Kidney (tissue), 14 donors: ENCODE data around the gene STEAP4. TPM values are rescaled to one million over a fixed set of nuclear protein-coding genes. Genes with fewer than 3 reads are reported as not detected.

ENCODE experiments used
- DNase-seq, 5 donors: peaks; one replicate each; pipeline ENCODE4 v3.0.0-alpha.2; 2013 to 2020
- FAIRE-seq: peaks from 2 replicates; lab custom pipeline; 2012; peaks lifted over from hg19 to GRCh38; lab: Jason Lieb, UNC
- H3K27ac ChIP-seq, 2 donors: one replicate each; pipeline ENCODE4 v1.7.0; 2013; ENCODE audit warnings: low read depth in 2 of 2, low read length in 2 of 2, inconsistent platforms in 1 of 2
- H3K27me3 ChIP-seq: one replicate; pipeline ENCODE4 v1.7.1; 2013; ENCODE audit warnings: low read length, inconsistent platforms; ENCODE audit not compliant: control insufficient read depth, insufficient read depth
- H3K36me3 ChIP-seq, 3 donors: one replicate each; pipeline versions ENCODE4 v1.7.0 to v1.7.1; 2013; ENCODE audit warnings: low read length in 3 of 3, control low read depth in 1 of 3, inconsistent platforms in 1 of 3; ENCODE audit not compliant: insufficient read depth in 3 of 3, control insufficient read depth in 2 of 3
- H3K4me1 ChIP-seq, 3 donors: one replicate each; pipeline versions ENCODE4 v1.7.0 to v1.7.1; 2013; ENCODE audit warnings: low read length in 3 of 3, inconsistent platforms in 1 of 3, low read depth in 1 of 3; ENCODE audit not compliant: control insufficient read depth in 2 of 3, insufficient read depth in 2 of 3
- H3K4me3 ChIP-seq, 3 donors: one replicate each; pipeline versions ENCODE4 v1.7.0 to v1.8.1; 2013; ENCODE audit warnings: low read length in 3 of 3, control low read depth in 1 of 3, inconsistent platforms in 1 of 3
- H3K9ac ChIP-seq, 3 donors: one replicate each; pipeline versions ENCODE4 v1.7.0 to v1.7.1; 2013; ENCODE audit warnings: low read length in 3 of 3, control low read depth in 1 of 3, inconsistent platforms in 1 of 3
- H3K9me3 ChIP-seq, 3 donors: one replicate each; pipeline versions ENCODE4 v1.7.0 to v1.7.1; 2013; ENCODE audit warnings: low read length in 3 of 3, control low read depth in 1 of 3, inconsistent platforms in 1 of 3; ENCODE audit not compliant: control insufficient read depth in 2 of 3, insufficient read depth in 1 of 3
- CTCF ChIP-seq: IDR thresholded peaks from 3 replicates; pipeline ENCODE4 v1.5.1; 2012; ENCODE audit warnings: mild to moderate bottlenecking, moderate library complexity, borderline replicate concordance; ENCODE audit not compliant: insufficient read depth; ENCODE audit errors: extremely low read depth
- intact Hi-C: fragments of 100-400 bp; cut with DNase I; formaldehyde crosslinking; loops from one replicate; pipeline ENCODE4 v1.11.1; 2022
- polyA plus RNA-seq: library from polyadenylated mRNA; stranded (reverse); fragments of 350-450 nt; fragmentation: Illumina TruSeq; extraction: RNeasy Lipid Tissue Mini Kit (QIAGEN cat#74804); gene quantifications from one replicate; pipeline ENCODE4 v1.2.3, GENCODE V29; 2014; ENCODE audit warnings: low read depth, low replicate concordance; ENCODE audit not compliant: insufficient read depth
- total RNA-seq: library from RNA; stranded (reverse); fragmentation: NEBNext Ultra II Directional; extraction: Animal tissue kit (Norgen Biotek cat#: 25700); gene quantifications from one replicate; pipeline ENCODE4 v1.2.1, GENCODE V29; 2021
- donor health status: control.
- donor health status: control.
- donor health status: control.
- donor health status: control.
- donor health status: control.
- donor health status: DM: yes; HTN: yes; CAD: no.
- donor health status: Normal renal cell carcinoma (clear cell type).

STEAP4 gene
- total and polyA plus RNA-seq, 2 donors from 2014 or later: 3.4 to 80.2 TPM

- no peak for TF ChIP-seq CTCF
- Histone ChIP-seq H3K27ac (no peak overlapping the region), H3K36me3 (no peaks in the 10 kb centered on the region), H3K4me1 (no peaks in the 10 kb centered on the region), H3K27me3 (no peaks in the 10 kb centered on the region), H3K9ac (no peak overlapping the region), H3K9me3 (no peaks in the 10 kb centered on the region), H3K4me3 (no peak overlapping the region)
- intact Hi-C loops: no loop called here
- DNase-seq (peak in 4 of 5 donors; percentile 27 to 62 (median 46)), FAIRE-seq (no peak)
These were observed 40.8 kb upstream of the STEAP4 start for GRCh38 chr7:88347517-88347916.

GRCh38 chr7:88347090-88347489 is 40.4 kb upstream of the STEAP4 start:
- no peaks in the 10 kb centered on the region for H3K9me3 ChIP-seq
- no peaks in the 10 kb centered on the region for H3K36me3 ChIP-seq
- H3K27ac ChIP-seq: no peak overlapping the region
- H3K4me3 ChIP-seq: no peak overlapping the region
- no peak for TF ChIP-seq CTCF
- H3K9ac ChIP-seq: no peak overlapping the region
- no peak for FAIRE-seq
- H3K27me3 ChIP-seq: no peaks in the 10 kb centered on the region
- peak in 4 of 5 donors; percentile 48 to 70 (median 56) for DNase-seq
- H3K4me1 ChIP-seq: no peaks in the 10 kb centered on the region
- intact Hi-C loops: no loop called here

- intact Hi-C loops: no loop called here
- TF ChIP-seq CTCF: no peak
- DNase-seq: no peak
These were observed 39.7 kb upstream of the STEAP4 start for GRCh38 chr7:88346357-88346756.

More at GRCh38 chr7:88346357-88346756, 39.7 kb upstream of the STEAP4 start:
- no peaks in the 10 kb centered on the region for H3K9me3 ChIP-seq
- H3K4me3 ChIP-seq: no peak overlapping the region
- no peaks in the 10 kb centered on the region for H3K27me3 ChIP-seq
- no peak overlapping the region for H3K27ac ChIP-seq
- no peak overlapping the region for H3K9ac ChIP-seq
- no peak for FAIRE-seq
- no peaks in the 10 kb centered on the region for H3K36me3 ChIP-seq
- no peaks in the 10 kb centered on the region for H3K4me1 ChIP-seq
